CD14-positive monocyte (primary cell): Measurements from ENCODE around the gene ADGRG6. TPM values are rescaled to one million over a fixed set of nuclear protein-coding genes. Genes with fewer than 3 reads are reported as not detected.

Source experiments
- DNase-seq, 3 donors: peaks; one replicate each; pipeline ENCODE4 v3.0.0-alpha.2; 2011 to 2022
- H2AFZ ChIP-seq: 2 replicates; pipeline ENCODE4 v1.6.0; 2012; ENCODE audit warnings: mild to moderate bottlenecking, low read depth, low read length, inconsistent platforms; ENCODE audit not compliant: insufficient read depth, poor library complexity, severe bottlenecking
- H3K27ac ChIP-seq, 2 donors: 1 replicate in 1 of 2; 2 replicates in 1 of 2; pipeline ENCODE4 v1.5.1; 2012 to 2013; ENCODE audit warnings: low read length in 2 of 2, control low read depth in 1 of 2, inconsistent platforms in 1 of 2, low read depth in 1 of 2, mild to moderate bottlenecking in 1 of 2
- H3K27me3 ChIP-seq, 2 donors: one replicate each; pipeline versions ENCODE4 v1.6.0 to v1.6.1; 2011 to 2013; ENCODE audit warnings: low read length in 2 of 2; ENCODE audit not compliant: control insufficient read depth in 2 of 2, insufficient read depth in 2 of 2
- H3K36me3 ChIP-seq, 2 donors: replicated peaks in 1 of 2; 1 replicate in 1 of 2; 2 replicates in 1 of 2; pipeline versions ENCODE4 v1.5.1 to v1.6.1; 2012 to 2013; ENCODE audit warnings: low read length in 2 of 2, control low read depth in 1 of 2, inconsistent platforms in 1 of 2, mild to moderate bottlenecking in 1 of 2; ENCODE audit not compliant: insufficient read depth in 2 of 2, control insufficient read depth in 1 of 2
- H3K4me1 ChIP-seq, 2 donors: 1 replicate in 1 of 2; 2 replicates in 1 of 2; pipeline versions ENCODE4 v1.5.1 to v1.6.1; 2012 to 2013; ENCODE audit warnings: low read length in 2 of 2, control low read depth in 1 of 2, inconsistent platforms in 1 of 2, mild to moderate bottlenecking in 1 of 2, moderate library complexity in 1 of 2; ENCODE audit not compliant: insufficient read depth in 2 of 2, control insufficient read depth in 1 of 2
- H3K4me2 ChIP-seq: replicated peaks from 2 replicates; pipeline ENCODE3; 2012; ENCODE audit warnings: low read length, moderate library complexity, mild to moderate bottlenecking; ENCODE audit not compliant: poor library complexity, severe bottlenecking; ENCODE audit errors: extremely low read depth
- H3K4me3 ChIP-seq, 3 experiments: fragments of 200-600 bp in 1 of 3; sonication (generic) in 1 of 3; replicated peaks in 1 of 3; 1 replicate in 2 of 3; 2 replicates in 1 of 3; pipeline ENCODE4 v1.5.1; 2011 to 2013; ENCODE audit warnings: low read length in 3 of 3, mild to moderate bottlenecking in 3 of 3, control low read depth in 2 of 3, low read depth in 2 of 3, inconsistent platforms in 1 of 3, moderate library complexity in 1 of 3
- H3K79me2 ChIP-seq: 2 replicates; pipeline ENCODE4 v1.6.0; 2012; ENCODE audit warnings: mild to moderate bottlenecking, control low read depth, inconsistent platforms, low read length, moderate library complexity; ENCODE audit not compliant: insufficient read depth
- H3K9ac ChIP-seq: 2 replicates; pipeline ENCODE4 v1.6.0; 2017; ENCODE audit warnings: low read length, mild to moderate bottlenecking; ENCODE audit not compliant: insufficient read depth, poor library complexity, severe bottlenecking
- H3K9me3 ChIP-seq, 2 donors: replicated peaks in 1 of 2; 1 replicate in 1 of 2; 2 replicates in 1 of 2; pipeline versions ENCODE4 v1.5.1 to v1.6.1; 2012 to 2013; ENCODE audit warnings: low read length in 2 of 2, control low read depth in 1 of 2; ENCODE audit not compliant: control insufficient read depth in 1 of 2, insufficient read depth in 1 of 2
- H4K20me1 ChIP-seq: 2 replicates; pipeline ENCODE4 v1.6.0; 2012; ENCODE audit warnings: mild to moderate bottlenecking, low read length, control low read depth, moderate library complexity; ENCODE audit not compliant: insufficient read depth
- H3K27ac Mint-ChIP-seq, 7 donors: one replicate each; pipeline ENCODE4 v1.8.0; 2020; ENCODE audit warnings: mild to moderate bottlenecking in 7 of 7, mixed read lengths in 7 of 7, moderate library complexity in 6 of 7, inconsistent platforms in 2 of 7
- H3K27me3 Mint-ChIP-seq, 3 donors: one replicate each; pipeline ENCODE4 v1.8.0; 2021 to 2022; ENCODE audit warnings: low read depth in 3 of 3, mild to moderate bottlenecking in 3 of 3, mixed read lengths in 3 of 3, moderate library complexity in 3 of 3, inconsistent platforms in 1 of 3
- H3K36me3 Mint-ChIP-seq, 2 donors: one replicate each; pipeline ENCODE4 v1.8.0; 2020; ENCODE audit warnings: mixed read lengths in 2 of 2, inconsistent platforms in 1 of 2, mild to moderate bottlenecking in 1 of 2
- H3K4me1 Mint-ChIP-seq: one replicate; pipeline ENCODE4 v1.8.0; 2020; ENCODE audit warnings: mild to moderate bottlenecking, mixed read lengths
- H3K4me3 Mint-ChIP-seq, 2 donors: one replicate each; pipeline ENCODE4 v1.8.0; 2020; ENCODE audit warnings: mild to moderate bottlenecking in 2 of 2, mixed read lengths in 2 of 2, moderate library complexity in 1 of 2
- H3K9me3 Mint-ChIP-seq, 7 donors: one replicate each; pipeline ENCODE4 v1.8.0; 2020 to 2022; ENCODE audit warnings: mixed read lengths in 7 of 7, mild to moderate bottlenecking in 6 of 7, moderate library complexity in 6 of 7, inconsistent platforms in 2 of 7
- WGBS: methylation state at CpG from one replicate; pipeline ENCODE4 v1.1.5; 2013; ENCODE audit warnings: missing lambda C conversion rate; ENCODE audit not compliant: insufficient coverage; 5-methylcytosine and 5-hydroxymethylcytosine counted together
- intact Hi-C, 2 donors: fragments of 100-400 bp; cut with micrococcal nuclease; formaldehyde crosslinking; loops; one replicate each; pipeline versions ENCODE4 v1.15.0 to v1.15.1; 2023
- polyA plus RNA-seq, 3 donors: library from polyadenylated mRNA; depleted of rRNA in 1 of 3; unstranded in 2 of 3; stranded (reverse) in 1 of 3; fragments of 300-500 nt in 2 of 3; fragments of >200 nt in 1 of 3; fragmentation: Illumina TruSeq in 2 of 3; gene quantifications; 1 replicate in 2 of 3; 2 replicates in 1 of 3; pipeline ENCODE4 v1.2.3, GENCODE V29; 2012 to 2021
- TF ChIP-seq, protein P1 (sequence below): fragments of 200-600 bp; IDR thresholded peaks from one replicate; pipeline ENCODE4 v1.8.0; 2022; ENCODE audit warnings: antibody characterized with exemption, mild to moderate bottlenecking

ADGRG6 gene
- polyA plus RNA-seq, 3 donors = 0.18 to 0.31 TPM; not detected in 1

GRCh38 chr6:142294679-142295078 is 7.1 kb upstream of the ADGRG6 start:
- peak; percentile 69 to 78 (median 70) for DNase-seq
- peaks cover 0 to 1% (median 0%) of the 10 kb centered on the region in 3 donors for H3K27me3 Mint-ChIP-seq
- Histone ChIP-seq H3K27ac (peak overlapping the region in 1 of 2 donors; percentile 76), H4K20me1 (no peaks in the 10 kb centered on the region), H3K4me1 (peaks cover 11 to 20% of the 10 kb centered on the region in 2 donors), H3K9ac (no peak overlapping the region), H3K27me3 (no peaks in the 10 kb centered on the region), H3K4me3 (no peak overlapping the region), H3K36me3 (no peaks in the 10 kb centered on the region), H3K9me3 (no peaks in the 10 kb centered on the region), H3K79me2 (no peaks in the 10 kb centered on the region), H2AFZ (no peak overlapping the region), H3K4me2 (peak overlapping the region; percentile 1)
- no peaks in the 10 kb centered on the region for H3K36me3 Mint-ChIP-seq
- H3K27ac Mint-ChIP-seq = peak overlapping the region; percentile 41 to 90 (median 78)
- H3K4me1 Mint-ChIP-seq = peaks cover 24% of the 10 kb centered on the region
- TF ChIP-seq, protein P1, sequence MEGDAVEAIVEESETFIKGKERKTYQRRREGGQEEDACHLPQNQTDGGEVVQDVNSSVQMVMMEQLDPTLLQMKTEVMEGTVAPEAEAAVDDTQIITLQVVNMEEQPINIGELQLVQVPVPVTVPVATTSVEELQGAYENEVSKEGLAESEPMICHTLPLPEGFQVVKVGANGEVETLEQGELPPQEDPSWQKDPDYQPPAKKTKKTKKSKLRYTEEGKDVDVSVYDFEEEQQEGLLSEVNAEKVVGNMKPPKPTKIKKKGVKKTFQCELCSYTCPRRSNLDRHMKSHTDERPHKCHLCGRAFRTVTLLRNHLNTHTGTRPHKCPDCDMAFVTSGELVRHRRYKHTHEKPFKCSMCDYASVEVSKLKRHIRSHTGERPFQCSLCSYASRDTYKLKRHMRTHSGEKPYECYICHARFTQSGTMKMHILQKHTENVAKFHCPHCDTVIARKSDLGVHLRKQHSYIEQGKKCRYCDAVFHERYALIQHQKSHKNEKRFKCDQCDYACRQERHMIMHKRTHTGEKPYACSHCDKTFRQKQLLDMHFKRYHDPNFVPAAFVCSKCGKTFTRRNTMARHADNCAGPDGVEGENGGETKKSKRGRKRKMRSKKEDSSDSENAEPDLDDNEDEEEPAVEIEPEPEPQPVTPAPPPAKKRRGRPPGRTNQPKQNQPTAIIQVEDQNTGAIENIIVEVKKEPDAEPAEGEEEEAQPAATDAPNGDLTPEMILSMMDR = no peak
- WGBS = no CpG with 5 or more reads among the region's 1 CpG
- intact Hi-C loops = no loop called here
- peak overlapping the region in 1 of 2 donors; percentile 36 for H3K4me3 Mint-ChIP-seq
- peaks cover 0 to 3% (median 0%) of the 10 kb centered on the region in 7 donors for H3K9me3 Mint-ChIP-seq

- Histone ChIP-seq H3K79me2 (no peaks in the 10 kb centered on the region), H2AFZ (no peak overlapping the region), H3K36me3 (no peaks in the 10 kb centered on the region), H3K4me1 (peaks cover 19 to 35% of the 10 kb centered on the region in 2 donors), H3K9ac (no peak overlapping the region), H3K27me3 (peaks cover 8 to 15% of the 10 kb centered on the region in 2 donors), H3K27ac (no peak overlapping the region), H3K9me3 (no peaks in the 10 kb centered on the region), H3K4me3 (no peak overlapping the region), H4K20me1 (no peaks in the 10 kb centered on the region), H3K4me2 (no peak overlapping the region)
- Mint-ChIP-seq H3K9me3 (peaks cover 0 to 10% (median 0%) of the 10 kb centered on the region in 7 donors), H3K4me1 (peaks cover 33% of the 10 kb centered on the region), H3K36me3 (peaks cover 0 to 4% of the 10 kb centered on the region in 2 donors), H3K4me3 (no peak overlapping the region), H3K27ac (no peak overlapping the region), H3K27me3 (peaks cover 14 to 22% (median 17%) of the 10 kb centered on the region in 3 donors)
- intact Hi-C loops = no loop called here
- WGBS = 90% methylated on average over 2 of the region's 2 CpGs
- DNase-seq = no peak
- TF ChIP-seq, protein P1 = no peak
Observed at GRCh38 chr6:142296975-142297604, 4.7 kb upstream of the ADGRG6 start.
